Activated CD8-positive, alpha-beta memory T cell treated with anti-CD3 and anti-CD28 coated beads, Interleukin-2, amount 50 U/mL, for 24 hours (primary cell): ENCODE measurements around the gene ZNF511.

Source experiments
- DNase-seq: peaks from one replicate; pipeline ENCODE4 v3.0.0-alpha.2; 2020; ENCODE audit errors: extremely low read depth

ZNF511 gene

GRCh38 chr10:133353988-133354605 lies 45.4 kb downstream of the ZNF511 start:
- no peak for DNase-seq

GRCh38 chr10:133354672-133355240 lies 46.0 kb downstream of the ZNF511 start:
- DNase-seq: no peak

GRCh38 chr10:133355266-133355665 lies 46.6 kb downstream of the ZNF511 start:
- DNase-seq: no peak

- DNase-seq: no peak
These were observed 47.3 kb downstream of the ZNF511 start for GRCh38 chr10:133355991-133356390.

- no peak for DNase-seq
These were observed 48.0 kb downstream of the ZNF511 start for GRCh38 chr10:133356549-133357284.

- no peak for DNase-seq
These were observed 48.8 kb downstream of the ZNF511 start, which contains the start of gene FUOM for GRCh38 chr10:133357285-133358161. TSS of gene FUOM (minus strand) at chr10:133358019. CDS start at chr10:133358007, 12 bp downstream.

GRCh38 chr10:133358162-133358924 lies 49.6 kb downstream of the ZNF511 start:
- no peak for DNase-seq

- no peak for DNase-seq
These were observed 50.2 kb downstream of the ZNF511 start for GRCh38 chr10:133358925-133359310.

GRCh38 chr10:133359554-133359971 lies 50.8 kb downstream of the ZNF511 start:
- no peak for DNase-seq

- no peak for DNase-seq
These were observed 51.4 kb downstream of the ZNF511 start for GRCh38 chr10:133359972-133360610.

- DNase-seq: no peak
These were observed 52.5 kb downstream of the ZNF511 start for GRCh38 chr10:133361227-133361626.

- DNase-seq: no peak
These were observed 53.2 kb downstream of the ZNF511 start for GRCh38 chr10:133361773-133362441.
